Colonic mucosa (tissue), 4 donors: ENCODE measurements around the gene UGCG. TPM values are rescaled to one million over a fixed set of nuclear protein-coding genes. Genes with fewer than 3 reads are reported as not detected.

Experiments used
- DNase-seq: peaks from one replicate; pipeline ENCODE4 v3.0.0-alpha.2; 2020
- H3K27ac ChIP-seq: fragments of 200-600 bp; one replicate; pipeline ENCODE4 v1.8.0; 2021
- H3K27me3 ChIP-seq: fragments of 200-600 bp; one replicate; pipeline ENCODE4 v1.8.0; 2021
- H3K36me3 ChIP-seq: fragments of 200-600 bp; one replicate; pipeline ENCODE4 v1.8.0; 2021
- H3K4me1 ChIP-seq: fragments of 200-600 bp; one replicate; pipeline ENCODE4 v1.8.0; 2021; ENCODE audit warnings: mild to moderate bottlenecking
- H3K4me3 ChIP-seq: fragments of 200-600 bp; one replicate; pipeline ENCODE4 v1.8.0; 2021
- H3K9ac ChIP-seq, 2 donors: one replicate each; pipeline ENCODE4 v1.7.0; 2013; ENCODE audit warnings: control low read depth in 2 of 2, low read depth in 2 of 2, low read length in 2 of 2
- H3K9me3 ChIP-seq: fragments of 200-600 bp; one replicate; pipeline ENCODE4 v1.8.0; 2021
- intact Hi-C: fragments of 100-400 bp; cut with DNase I; formaldehyde crosslinking; loops from one replicate; pipeline ENCODE4 v1.14.1; 2022
- total RNA-seq, 2 donors: library from RNA; stranded (reverse); fragmentation: NEBNext Ultra II Directional in 1 of 2; extraction: Animal tissue kit (Norgen Biotek cat#: 25700) in 1 of 2; gene quantifications; one replicate each; pipeline ENCODE4 v1.2.1, GENCODE V29; 2021
- TF ChIP-seq, protein P1 (sequence below): fragments of 200-600 bp; IDR thresholded peaks from one replicate; pipeline ENCODE4 v1.8.0; 2022; ENCODE audit warnings: antibody characterized with exemption, mild to moderate bottlenecking
- donor health status: healthy.
- donor health status: DM: no; HTN: no; CAD: no.
- donor health status: DM: no; HTN: no; CAD: no.

Gene UGCG
- total RNA-seq: 10 to 100 TPM; 17.6 to 56.1 TPM

DNA sequence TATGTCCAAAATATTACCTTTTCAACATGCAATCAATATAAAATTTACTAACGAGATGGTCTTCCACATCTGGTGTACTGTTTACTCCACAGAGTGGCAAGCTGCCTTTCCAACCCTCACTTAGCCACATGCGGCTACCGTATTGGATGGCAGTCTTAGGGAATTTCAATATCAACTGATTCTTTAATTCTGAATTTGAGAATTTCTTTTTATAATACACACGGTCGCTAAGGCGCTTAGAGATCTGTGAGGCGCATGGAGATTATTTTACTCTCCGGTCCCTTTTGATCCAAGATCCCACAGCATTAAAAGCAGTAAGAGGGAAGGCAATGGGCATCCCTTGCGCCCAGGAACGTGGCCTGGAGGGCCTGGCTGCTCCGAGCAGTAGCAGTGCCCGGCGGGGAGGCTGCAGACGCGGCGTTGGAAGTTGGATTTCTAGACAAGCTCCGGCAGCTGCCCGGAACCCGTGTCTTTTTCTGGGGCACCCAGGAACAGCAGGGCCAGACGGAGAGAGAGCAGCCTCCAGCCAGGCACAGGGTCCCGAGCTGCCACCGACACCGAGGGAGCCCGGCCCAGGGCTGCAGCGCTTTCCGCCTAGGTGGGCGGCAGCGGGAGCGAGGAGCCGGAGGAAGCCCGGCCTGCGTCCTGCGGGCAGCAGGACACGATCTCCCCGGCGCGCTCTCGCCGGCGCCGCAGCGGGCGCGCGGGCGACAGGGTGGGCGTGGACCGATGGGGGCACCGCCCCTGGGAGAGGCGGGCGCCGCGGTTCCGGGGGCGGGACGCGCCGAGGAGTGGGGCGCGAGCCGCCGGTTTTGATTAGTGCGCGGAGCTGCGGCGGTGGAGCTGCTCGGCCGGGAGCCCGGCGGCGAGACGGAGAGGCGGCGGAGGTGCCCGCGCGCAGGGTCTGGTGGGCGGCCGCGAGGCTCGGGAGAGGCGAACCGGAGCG is at the start of gene UGCG:
Gene UGCG (plus strand): TSS at position 819 of the 946 bp plus-strand sequence. CDS start 402 bp downstream, outside the sequence.
- Histone ChIP-seq H3K9me3 (no peaks in the 10 kb centered on the region), H3K4me1 (peaks cover 4% of the 10 kb centered on the region)
- intact Hi-C loops: loop anchor here (10.0 kb wide), 1 partner anchor 179 kb away; no protein-coding TSS in a partner anchor

DNA sequence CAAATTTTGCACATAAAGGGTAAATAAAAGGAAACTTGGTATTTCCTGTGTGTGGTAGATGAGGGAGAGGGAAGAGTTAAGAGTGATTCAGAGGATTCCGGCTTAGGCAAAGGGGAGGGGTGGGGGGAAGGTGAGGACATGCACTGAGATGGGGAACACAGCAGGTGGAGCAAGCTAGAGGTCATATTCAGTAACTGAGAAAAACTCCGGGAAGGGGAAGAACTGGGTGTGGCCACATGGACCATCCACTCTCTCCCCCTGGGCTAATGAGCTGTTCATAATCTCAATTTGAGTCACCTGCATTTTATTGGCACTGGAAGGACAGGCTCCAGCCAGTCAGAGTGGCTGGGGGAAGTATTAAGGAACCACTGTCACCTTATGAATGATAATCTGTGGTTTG is 45.1 kb upstream of the UGCG start:
- Histone ChIP-seq H3K9me3 (no peaks in the 10 kb centered on the region), H3K9ac (no peak overlapping the region), H3K4me3 (no peak overlapping the region), H3K36me3 (no peaks in the 10 kb centered on the region), H3K27ac (no peak overlapping the region), H3K4me1 (no peaks in the 10 kb centered on the region), H3K27me3 (no peaks in the 10 kb centered on the region)
- no peak for DNase-seq
- TF ChIP-seq, protein P1, sequence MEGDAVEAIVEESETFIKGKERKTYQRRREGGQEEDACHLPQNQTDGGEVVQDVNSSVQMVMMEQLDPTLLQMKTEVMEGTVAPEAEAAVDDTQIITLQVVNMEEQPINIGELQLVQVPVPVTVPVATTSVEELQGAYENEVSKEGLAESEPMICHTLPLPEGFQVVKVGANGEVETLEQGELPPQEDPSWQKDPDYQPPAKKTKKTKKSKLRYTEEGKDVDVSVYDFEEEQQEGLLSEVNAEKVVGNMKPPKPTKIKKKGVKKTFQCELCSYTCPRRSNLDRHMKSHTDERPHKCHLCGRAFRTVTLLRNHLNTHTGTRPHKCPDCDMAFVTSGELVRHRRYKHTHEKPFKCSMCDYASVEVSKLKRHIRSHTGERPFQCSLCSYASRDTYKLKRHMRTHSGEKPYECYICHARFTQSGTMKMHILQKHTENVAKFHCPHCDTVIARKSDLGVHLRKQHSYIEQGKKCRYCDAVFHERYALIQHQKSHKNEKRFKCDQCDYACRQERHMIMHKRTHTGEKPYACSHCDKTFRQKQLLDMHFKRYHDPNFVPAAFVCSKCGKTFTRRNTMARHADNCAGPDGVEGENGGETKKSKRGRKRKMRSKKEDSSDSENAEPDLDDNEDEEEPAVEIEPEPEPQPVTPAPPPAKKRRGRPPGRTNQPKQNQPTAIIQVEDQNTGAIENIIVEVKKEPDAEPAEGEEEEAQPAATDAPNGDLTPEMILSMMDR: no peak
- intact Hi-C loops: no loop called here

More for the DNA sequence above, at the start of gene UGCG:
- Histone ChIP-seq H3K27me3 (no peaks in the 10 kb centered on the region), H3K27ac (peak within 1 kb of the TSS; percentile 95), H3K36me3 (no peaks in the 10 kb centered on the region), H3K9ac (peak within 1 kb of the TSS; percentile 87 to 98), H3K4me3 (peak within 1 kb of the TSS; percentile 84)
- TF ChIP-seq, protein P1: no peak
- peak; percentile 90 for DNase-seq

DNA sequence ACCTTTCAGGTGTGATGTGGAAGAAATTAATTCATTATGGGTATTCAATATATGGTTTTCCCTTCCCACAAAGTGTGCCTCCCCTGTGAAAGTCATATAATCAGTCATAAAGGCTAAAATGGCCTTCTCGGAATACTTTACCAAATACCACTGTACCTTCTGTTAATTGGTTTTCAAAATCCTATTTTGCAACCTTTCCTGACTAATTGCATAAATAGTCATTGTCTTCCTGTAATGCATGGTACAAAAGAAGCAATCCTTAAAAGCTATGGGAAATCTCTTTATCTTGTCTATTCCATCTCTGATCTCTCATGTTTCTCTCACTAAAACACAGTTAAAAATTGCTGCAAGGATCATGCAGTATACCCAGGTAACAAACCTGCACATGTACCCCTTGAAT is 44.3 kb upstream of the UGCG start:
- DNase-seq: no peak
- Histone ChIP-seq H3K4me1 (no peaks in the 10 kb centered on the region), H3K9me3 (no peaks in the 10 kb centered on the region), H3K36me3 (no peaks in the 10 kb centered on the region), H3K27ac (no peak overlapping the region), H3K4me3 (no peak overlapping the region), H3K27me3 (no peaks in the 10 kb centered on the region), H3K9ac (no peak overlapping the region)
- TF ChIP-seq, protein P1: no peak
- intact Hi-C loops: no loop called here

DNA sequence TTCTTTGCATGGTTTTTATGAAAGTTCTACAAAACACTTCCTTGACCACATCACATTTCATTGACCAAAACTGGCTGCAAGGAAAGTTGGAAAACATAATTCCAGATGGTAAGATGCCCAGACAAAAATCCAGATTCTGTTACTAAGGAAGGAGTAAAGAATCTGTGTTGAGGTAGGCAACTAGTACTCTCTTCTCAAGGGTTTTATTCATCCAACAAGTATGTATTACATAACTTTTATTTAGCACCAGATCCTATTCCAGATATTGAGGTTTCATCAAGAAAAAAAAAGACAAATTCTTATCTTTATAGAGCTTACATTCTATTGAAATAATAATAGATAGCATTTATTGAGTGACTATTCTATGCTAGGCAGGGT is 43.2 kb upstream of the UGCG start:
- H3K27me3 ChIP-seq: no peaks in the 10 kb centered on the region
- no peak for DNase-seq
- H3K4me3 ChIP-seq: no peak overlapping the region
- TF ChIP-seq, protein P1: no peak
- H3K27ac ChIP-seq: no peak overlapping the region
- H3K36me3 ChIP-seq: no peaks in the 10 kb centered on the region
- no peaks in the 10 kb centered on the region for H3K4me1 ChIP-seq
- intact Hi-C loops: no loop called here
- H3K9me3 ChIP-seq: no peaks in the 10 kb centered on the region
- H3K9ac ChIP-seq: no peak overlapping the region

DNA sequence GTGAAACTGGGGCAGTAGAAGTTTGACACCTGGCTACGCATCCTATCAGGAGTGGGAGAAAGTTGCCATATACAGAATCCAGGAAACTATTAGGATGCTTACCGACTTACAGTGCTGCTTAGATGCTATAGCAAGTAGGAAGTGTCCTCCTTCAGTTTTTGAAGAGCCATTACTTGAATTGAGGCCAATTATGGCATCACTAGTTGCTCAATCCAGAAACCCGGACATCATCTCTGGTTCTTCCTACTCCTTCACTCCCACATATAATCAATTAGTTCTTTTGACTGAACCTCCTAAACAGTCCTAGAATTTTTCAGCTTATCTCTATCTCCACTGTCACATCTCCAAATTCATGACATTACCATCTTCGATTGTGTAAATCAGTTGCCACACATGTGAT is 41.8 kb upstream of the UGCG start:
- no peak overlapping the region for H3K9ac ChIP-seq
- H3K27ac ChIP-seq: no peak overlapping the region
- no peaks in the 10 kb centered on the region for H3K36me3 ChIP-seq
- no peak overlapping the region for H3K4me3 ChIP-seq
- H3K9me3 ChIP-seq: no peaks in the 10 kb centered on the region
- intact Hi-C loops: no loop called here
- H3K4me1 ChIP-seq: no peaks in the 10 kb centered on the region
- TF ChIP-seq, protein P1: no peak
- H3K27me3 ChIP-seq: no peaks in the 10 kb centered on the region
- DNase-seq: no peak
